HG02623 (cell line): ENCODE data around the gene RTCA.
"Not testable (repeated sequence)": the region's sequence is repeated elsewhere in the genome, so short reads cannot be mapped to it uniquely, and the experiment has no call there.

Source experiments
- ATAC-seq: cut with Tn5 transposase; IDR thresholded peaks from one replicate; pipeline ENCODE4 v1.9.1; 2021; ENCODE audit warnings: moderate library complexity; ENCODE audit not compliant: unreplicated experiment

RTCA gene

GRCh38 chr1:100305954-100306353 lies 39.9 kb downstream of the RTCA start:
- ATAC-seq, result no peak

- ATAC-seq, result no peak
Measured at GRCh38 chr1:100306735-100307313, 40.8 kb downstream of the RTCA start.

GRCh38 chr1:100308777-100309176 lies 42.8 kb downstream of the RTCA start:
- ATAC-seq, result no peak

GRCh38 chr1:100309863-100310262 lies 43.8 kb downstream of the RTCA start:
- no peak for ATAC-seq

GRCh38 chr1:100313382-100313781 lies 47.4 kb downstream of the RTCA start:
- ATAC-seq, result no peak

- no peak for ATAC-seq
Measured at GRCh38 chr1:100316622-100317021, 50.6 kb downstream of the RTCA start.

GRCh38 chr1:100320311-100321099 lies 54.5 kb downstream of the RTCA start:
- no peak for ATAC-seq

GRCh38 chr1:100321100-100321493 lies 55.1 kb downstream of the RTCA start:
- no peak for ATAC-seq

- ATAC-seq, result no peak
Measured at GRCh38 chr1:100321506-100321905, 55.5 kb downstream of the RTCA start.

GRCh38 chr1:100322436-100323211 lies 56.6 kb downstream of the RTCA start:
- no peak for ATAC-seq

GRCh38 chr1:100323419-100324106 lies 57.5 kb downstream of the RTCA start:
- ATAC-seq, result no peak

- no peak for ATAC-seq
Measured at GRCh38 chr1:100325415-100326324, 59.7 kb downstream of the RTCA start.

GRCh38 chr1:100326325-100326670 lies 60.3 kb downstream of the RTCA start:
- ATAC-seq, result not testable (repeated sequence)

GRCh38 chr1:100328133-100328532 lies 62.1 kb downstream of the RTCA start:
- ATAC-seq, result no peak

GRCh38 chr1:100331146-100331545 lies 65.1 kb downstream of the RTCA start:
- not testable (repeated sequence) for ATAC-seq

- no peak for ATAC-seq
Measured at GRCh38 chr1:100332331-100332730, 66.3 kb downstream of the RTCA start.

GRCh38 chr1:100335436-100335835 lies 69.4 kb downstream of the RTCA start:
- no peak for ATAC-seq

- ATAC-seq, result not testable (repeated sequence)
Measured at GRCh38 chr1:100337878-100338277, 71.9 kb downstream of the RTCA start.

- not testable (repeated sequence) for ATAC-seq
Measured at GRCh38 chr1:100339735-100340134, 73.7 kb downstream of the RTCA start.

GRCh38 chr1:100340494-100340893 lies 74.5 kb downstream of the RTCA start:
- ATAC-seq, result no peak
